Stimulated activated CD8-positive, alpha-beta memory T cell treated with anti-CD3 and anti-CD28 coated beads, Interleukin-12 subunit alpha, Interleukin-12 subunit beta, amount 100 ng/mL, for 24 hours (primary cell): ENCODE results near the gene DEFB113.

ENCODE experiments used
- DNase-seq: peaks from one replicate; pipeline ENCODE4 v3.0.0-alpha.2; 2020; ENCODE audit errors: extremely low read depth

The DEFB113 gene

GRCh38 chr6:49935387-49935786 lies 34.0 kb downstream of the DEFB113 start:
- DNase-seq, result no peak

GRCh38 chr6:49934770-49935169 lies 34.7 kb downstream of the DEFB113 start:
- no peak for DNase-seq

GRCh38 chr6:49933526-49933925 lies 35.9 kb downstream of the DEFB113 start:
- no peak for DNase-seq

GRCh38 chr6:49929340-49929739 lies 40.1 kb downstream of the DEFB113 start:
- no peak for DNase-seq

GRCh38 chr6:49923826-49924225 lies 45.6 kb downstream of the DEFB113 start:
- DNase-seq, result no peak

- DNase-seq, result no peak
Measured at GRCh38 chr6:49919935-49920644, 49.3 kb downstream of the DEFB113 start.

GRCh38 chr6:49919261-49919660 lies 50.2 kb downstream of the DEFB113 start:
- no peak for DNase-seq

- DNase-seq, result no peak
Measured at GRCh38 chr6:49918787-49919186, 50.6 kb downstream of the DEFB113 start.
